Left ventricle myocardium inferior (tissue), 1 donor: ENCODE results near the gene TAMM41. TPM values are rescaled to one million over a fixed set of nuclear protein-coding genes. Genes with fewer than 3 reads are reported as not detected.

ENCODE experiments used
- DNase-seq: peaks from one replicate; pipeline ENCODE4 v3.0.0-alpha.2; 2020
- H3K27ac ChIP-seq: fragments of 200-600 bp; replicated peaks from 2 replicates; pipeline ENCODE4 v1.8.0; 2021
- H3K27me3 ChIP-seq: fragments of 200-600 bp; 2 replicates; pipeline ENCODE4 v1.8.0; 2021; ENCODE audit warnings: low read depth
- H3K36me3 ChIP-seq: fragments of 200-600 bp; 2 replicates; pipeline ENCODE4 v1.8.0; 2021
- H3K4me1 ChIP-seq: fragments of 200-600 bp; 2 replicates; pipeline ENCODE4 v1.8.0; 2021
- H3K4me3 ChIP-seq: fragments of 200-600 bp; 2 replicates; pipeline ENCODE4 v1.8.0; 2021; ENCODE audit warnings: mild to moderate bottlenecking, moderate library complexity
- H3K9me3 ChIP-seq: fragments of 200-600 bp; replicated peaks from 2 replicates; pipeline ENCODE4 v1.8.0; 2021
- CTCF ChIP-seq: fragments of 200-600 bp; IDR thresholded peaks from 2 replicates; pipeline ENCODE4 v1.8.0; 2021; ENCODE audit warnings: antibody characterized with exemption, mild to moderate bottlenecking, borderline replicate concordance
- intact Hi-C: fragments of 100-400 bp; cut with micrococcal nuclease; formaldehyde crosslinking; loops from one replicate; pipeline ENCODE4 v1.11.0; 2022
- total RNA-seq: library from RNA; stranded (reverse); fragmentation: NEBNext Ultra II Directional; extraction: Animal tissue kit (Norgen Biotek cat#: 25700); gene quantifications from one replicate; pipeline ENCODE4 v1.2.1, GENCODE V29; 2021
- donor health status: DM: no; HTN: yes; CAD: no; lungs with severe emphysema.

TAMM41 gene
- total RNA-seq, 1 donor from 2014 or later = 11.1 TPM

GRCh38 chr3:11819146-11819689 is 27.5 kb downstream of the TAMM41 start:
- Histone ChIP-seq H3K9me3 (no peaks in the 10 kb centered on the region), H3K27ac (no peak overlapping the region), H3K4me1 (peaks cover 5% of the 10 kb centered on the region), H3K36me3 (peaks cover 75% of the 10 kb centered on the region), H3K4me3 (no peak overlapping the region), H3K27me3 (no peaks in the 10 kb centered on the region)
- DNase-seq = no peak
- no peak for TF ChIP-seq CTCF
- intact Hi-C loops = no loop called here

- no peak for DNase-seq
- no peak for TF ChIP-seq CTCF
- Histone ChIP-seq H3K4me3 (no peak overlapping the region), H3K27ac (no peak overlapping the region), H3K4me1 (peaks cover 5% of the 10 kb centered on the region), H3K27me3 (no peaks in the 10 kb centered on the region), H3K9me3 (no peaks in the 10 kb centered on the region), H3K36me3 (peaks cover 73% of the 10 kb centered on the region)
- intact Hi-C loops = no loop called here
These were observed 28.7 kb downstream of the TAMM41 start for GRCh38 chr3:11818033-11818432.

DNA sequence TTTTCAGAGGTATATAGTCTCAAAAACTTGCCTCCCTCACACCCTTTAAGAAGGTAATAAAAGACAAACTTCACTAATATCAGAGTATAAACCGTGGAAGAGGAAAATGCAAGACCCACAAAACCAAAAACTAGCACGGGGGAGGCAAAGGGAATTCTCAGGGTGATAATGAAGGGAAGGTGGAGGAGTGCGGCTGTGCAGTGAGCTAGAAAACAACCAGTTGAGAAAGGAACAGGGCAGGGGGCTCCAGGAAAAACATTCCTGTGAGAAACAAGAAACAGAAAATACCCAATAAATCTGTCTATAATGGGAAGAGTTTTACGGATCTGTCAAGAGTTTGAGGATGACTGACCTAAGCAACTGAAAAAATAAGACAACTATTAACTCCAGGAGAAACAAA is 31.6 kb downstream of the TAMM41 start:
- no peak for TF ChIP-seq CTCF
- Histone ChIP-seq H3K27ac (no peak overlapping the region), H3K4me1 (no peaks in the 10 kb centered on the region), H3K4me3 (no peak overlapping the region), H3K36me3 (peaks cover 58% of the 10 kb centered on the region), H3K27me3 (no peaks in the 10 kb centered on the region), H3K9me3 (no peaks in the 10 kb centered on the region)
- no peak for DNase-seq
- intact Hi-C loops = no loop called here

GRCh38 chr3:11814663-11815062 is 32.0 kb downstream of the TAMM41 start:
- H3K36me3 ChIP-seq = peaks cover 58% of the 10 kb centered on the region
- H3K27ac ChIP-seq = no peak overlapping the region
- no peak overlapping the region for H3K4me3 ChIP-seq
- no peaks in the 10 kb centered on the region for H3K4me1 ChIP-seq
- no peaks in the 10 kb centered on the region for H3K9me3 ChIP-seq
- intact Hi-C loops = no loop called here
- DNase-seq = no peak
- H3K27me3 ChIP-seq = no peaks in the 10 kb centered on the region
- TF ChIP-seq CTCF = no peak

GRCh38 chr3:11810276-11810675 is 36.4 kb downstream of the TAMM41 start:
- H3K36me3 ChIP-seq = peaks cover 67% of the 10 kb centered on the region
- no peak for DNase-seq
- no peaks in the 10 kb centered on the region for H3K4me1 ChIP-seq
- no peaks in the 10 kb centered on the region for H3K9me3 ChIP-seq
- intact Hi-C loops = no loop called here
- TF ChIP-seq CTCF = no peak
- no peak overlapping the region for H3K4me3 ChIP-seq
- H3K27ac ChIP-seq = no peak overlapping the region
- H3K27me3 ChIP-seq = no peaks in the 10 kb centered on the region
